NCI-H1092 treated with DMSO at 0.1 percent for 48 hours (cell line): ENCODE results near the gene TLR8.

Source experiments
- DNase-seq: peaks from one replicate; lab custom pipeline; 2025; lab: John Stamatoyannopoulos, UW

Gene TLR8

DNA sequence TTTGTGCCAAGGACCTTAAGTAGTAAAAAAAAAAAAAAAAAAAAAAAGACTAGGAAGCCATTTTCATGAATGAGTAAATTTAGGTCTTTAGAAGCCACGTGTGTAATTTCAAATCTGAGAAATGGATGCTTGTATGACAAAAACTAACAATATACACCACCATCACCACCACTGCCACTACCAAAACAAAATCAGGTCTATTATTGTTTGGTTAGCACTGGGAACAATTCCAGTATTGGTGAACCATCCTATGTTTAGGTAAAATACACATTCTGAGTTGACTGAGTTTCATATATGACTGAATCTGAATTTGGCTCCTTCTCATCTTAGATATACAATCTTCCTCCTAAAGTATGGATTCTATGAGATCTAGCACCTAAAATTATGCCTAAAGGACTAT is 59.7 kb downstream of the TLR8 start:
- DNase-seq, result no peak

- DNase-seq, result no peak
Observed at GRCh38 chrX:12967711-12968465, 61.5 kb downstream of the TLR8 start.

DNA sequence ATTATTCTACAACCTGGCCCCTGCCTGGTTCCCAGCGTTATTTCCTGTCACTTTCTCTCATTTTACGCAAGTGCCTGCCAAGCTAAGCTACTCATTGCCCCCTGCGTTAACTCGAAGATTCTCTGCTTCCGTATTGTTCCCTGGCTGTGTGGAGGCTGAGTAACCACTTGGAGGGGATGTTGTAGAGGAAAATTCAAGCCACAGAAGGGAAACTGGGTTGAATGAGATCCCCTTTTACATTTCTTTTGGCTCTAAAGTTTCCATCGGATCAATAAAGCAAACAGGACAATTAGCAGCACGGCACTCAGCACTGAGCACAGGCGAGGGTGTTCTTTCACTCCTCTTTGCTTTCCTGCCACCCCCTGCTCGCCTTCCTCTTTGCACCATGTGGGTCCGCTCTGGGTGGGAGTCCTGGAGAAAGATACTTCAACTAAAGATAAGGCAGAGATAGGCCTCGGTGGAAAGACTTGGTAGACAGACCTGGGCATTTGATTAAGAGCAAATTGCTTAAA is 64.3 kb downstream of the TLR8 start:
- peak; percentile 82 for DNase-seq

DNA sequence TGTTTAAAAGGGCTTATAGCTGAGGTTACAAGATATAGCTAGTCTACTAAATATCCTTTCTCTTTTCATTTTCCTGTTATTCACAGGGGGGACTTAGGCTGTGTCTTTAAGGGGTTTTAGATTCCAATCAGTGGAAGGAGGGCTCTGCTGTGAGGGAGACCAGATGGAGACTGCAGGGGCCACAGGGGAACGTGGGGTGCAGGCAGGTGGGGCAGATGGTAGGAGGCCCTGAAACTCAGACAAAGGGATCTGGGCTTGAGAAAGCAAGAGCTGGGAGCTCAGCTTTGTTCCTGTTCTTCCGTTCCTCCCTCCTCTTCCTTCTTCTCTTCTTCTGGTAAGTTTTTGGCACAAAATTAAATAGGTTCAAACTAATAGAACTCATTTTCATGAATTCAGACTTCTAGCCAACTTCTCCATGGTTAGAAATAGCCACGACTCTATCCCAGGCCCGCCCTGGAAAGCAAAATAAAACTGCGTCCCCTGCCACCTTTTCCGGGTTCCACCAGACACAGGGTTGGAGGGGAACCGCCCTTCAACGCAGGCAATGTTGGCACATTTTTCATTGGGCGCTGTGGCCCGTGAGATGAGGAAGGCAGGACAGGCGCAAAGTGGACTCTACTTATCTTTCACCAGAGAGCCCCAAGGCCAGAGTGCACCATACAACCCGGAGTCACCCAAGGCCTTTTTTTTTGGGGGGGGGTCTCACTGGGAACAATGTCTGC is 65.0 kb downstream of the TLR8 start:
- no peak for DNase-seq

DNA sequence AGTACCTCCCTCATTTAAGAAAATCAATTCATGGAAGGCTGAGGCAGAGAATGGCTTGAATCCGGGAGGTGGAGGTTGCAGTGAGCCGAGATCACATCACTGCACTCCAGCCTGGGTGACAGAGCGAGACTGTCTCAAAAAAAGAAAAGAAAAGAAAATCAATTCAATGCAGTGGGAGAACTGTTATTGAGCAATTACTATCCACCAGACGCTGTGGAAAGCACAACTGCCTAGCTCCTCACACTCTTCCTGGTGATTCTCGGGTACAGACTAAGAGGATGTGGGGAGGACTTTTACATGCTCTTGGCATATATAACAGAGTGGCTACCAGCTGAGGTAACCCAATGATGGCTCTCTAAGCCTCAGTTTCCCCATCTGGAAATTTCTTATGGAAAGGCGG is 65.8 kb downstream of the TLR8 start:
- DNase-seq, result no peak
